T-helper 2 cell (primary cell): ENCODE data around the gene GABRA1.

Experiments used
- DNase-seq, 5 experiments: peaks; one replicate each; pipeline versions ENCODE4 v3.0.0 to v3.0.0-alpha.2; 2012 to 2022
- total RNA-seq, 2 donors: gene quantifications; one replicate each; lab custom pipeline; 2026; lab: John Stamatoyannopoulos, UW

GABRA1 gene
- 0 reads per million in 2 donors for total RNA-seq

DNA sequence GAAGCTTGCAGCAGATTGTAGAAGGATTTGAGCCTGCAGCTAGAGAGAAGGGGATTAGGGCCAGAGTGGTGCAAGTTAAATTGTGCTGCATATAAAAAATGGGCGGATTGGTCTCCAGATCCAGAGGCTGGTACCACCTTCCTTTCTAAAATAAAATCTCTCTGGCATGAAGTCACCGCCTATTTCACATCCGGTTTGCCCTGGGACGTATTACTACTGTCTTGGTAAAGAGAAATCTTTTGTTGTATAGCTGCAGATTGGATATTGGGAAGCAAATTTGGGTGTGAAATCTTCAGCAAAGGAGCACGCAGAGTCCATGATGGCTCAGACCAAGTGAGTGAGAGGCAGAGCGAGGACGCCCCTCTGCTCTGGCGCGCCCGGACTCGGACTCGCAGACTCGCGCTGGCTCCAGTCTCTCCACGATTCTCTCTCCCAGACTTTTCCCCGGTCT, at the start of gene GABRA1:
Gene GABRA1 (plus strand): TSS at position 180 of the 451 bp plus-strand sequence. CDS start 2,691 bp downstream, outside the sequence.
- no peak for DNase-seq

DNA sequence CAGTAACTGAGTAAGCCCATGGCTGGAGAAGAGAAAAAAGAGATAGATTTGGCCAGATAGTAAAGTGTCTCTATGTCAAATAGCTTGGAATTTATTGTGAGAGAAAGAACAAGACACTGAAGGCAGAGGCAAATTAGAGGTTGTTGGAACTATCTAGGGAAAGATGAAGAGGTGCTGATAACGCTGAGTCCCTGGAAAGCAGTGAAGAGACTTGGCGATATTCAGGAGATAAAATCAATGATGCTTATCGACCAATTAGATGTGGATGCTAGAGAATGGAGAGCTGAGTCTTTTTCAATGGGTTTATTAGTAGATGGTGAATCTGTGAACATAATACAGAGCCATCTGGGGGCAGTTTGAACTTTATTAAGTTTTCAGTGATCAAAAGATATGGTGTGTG, 48.6 kb upstream of the GABRA1 start:
- no peak for DNase-seq

DNA sequence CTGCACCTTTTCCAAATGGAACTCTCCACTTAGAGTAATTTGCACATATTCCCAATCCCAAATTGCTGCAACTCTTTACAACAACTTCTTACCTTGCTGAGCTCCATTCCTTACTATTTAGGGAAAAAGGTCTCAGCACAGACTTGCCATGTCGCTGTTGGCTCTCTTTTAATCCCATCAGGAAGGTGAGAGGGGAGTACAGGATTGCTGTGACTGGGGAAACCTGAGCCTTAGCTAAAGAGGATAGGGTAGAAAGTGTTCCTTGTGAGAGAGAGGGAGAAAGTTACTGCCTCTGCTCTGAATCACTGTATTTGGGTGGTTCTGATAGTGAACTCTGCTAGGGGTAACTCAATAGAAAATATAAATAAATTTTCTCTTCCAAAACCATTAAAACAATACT, 43.7 kb upstream of the GABRA1 start:
- DNase-seq, result no peak

DNA sequence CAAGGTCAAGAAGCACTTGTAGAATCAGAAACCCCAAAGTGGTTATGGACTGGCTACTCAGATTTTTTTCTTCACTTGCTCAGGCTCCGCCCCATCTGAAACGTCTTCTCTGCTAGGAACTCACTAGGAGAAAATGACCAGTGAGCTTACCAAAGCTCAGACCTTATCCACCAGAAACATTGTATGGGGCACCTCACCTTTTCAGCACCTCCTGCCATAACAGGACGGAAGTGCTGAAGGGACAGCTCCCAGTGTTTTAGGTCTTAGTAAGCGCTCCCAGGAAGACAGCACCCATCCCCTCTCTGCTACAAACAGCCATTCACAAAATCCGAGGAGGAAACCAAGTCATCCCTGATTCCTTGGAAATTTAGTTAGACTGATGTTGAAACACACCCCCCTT, 1.2 kb upstream of the GABRA1 start:
- DNase-seq, result peak in 1 of 5 experiments; percentile 22

DNA sequence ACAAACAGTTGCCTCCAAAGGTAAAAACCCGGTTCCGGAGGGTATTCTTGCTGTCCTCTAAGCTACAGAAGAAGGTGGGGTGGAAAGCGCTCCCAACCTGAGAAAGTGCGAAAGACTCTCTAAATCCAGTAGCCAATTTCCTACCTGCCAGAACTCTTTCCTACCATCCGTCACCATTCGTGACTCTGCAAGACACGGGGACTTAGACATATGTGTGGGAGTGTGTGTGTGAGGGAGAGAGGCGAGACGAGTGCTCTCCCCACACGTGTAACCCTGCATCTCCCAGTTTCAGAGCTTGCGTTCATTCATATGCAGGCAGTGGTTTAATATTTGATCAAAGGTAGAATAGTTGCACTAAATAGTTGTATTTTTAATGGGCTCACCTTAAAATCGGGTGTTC, 473 bp upstream of the GABRA1 start:
- no peak for DNase-seq

DNA sequence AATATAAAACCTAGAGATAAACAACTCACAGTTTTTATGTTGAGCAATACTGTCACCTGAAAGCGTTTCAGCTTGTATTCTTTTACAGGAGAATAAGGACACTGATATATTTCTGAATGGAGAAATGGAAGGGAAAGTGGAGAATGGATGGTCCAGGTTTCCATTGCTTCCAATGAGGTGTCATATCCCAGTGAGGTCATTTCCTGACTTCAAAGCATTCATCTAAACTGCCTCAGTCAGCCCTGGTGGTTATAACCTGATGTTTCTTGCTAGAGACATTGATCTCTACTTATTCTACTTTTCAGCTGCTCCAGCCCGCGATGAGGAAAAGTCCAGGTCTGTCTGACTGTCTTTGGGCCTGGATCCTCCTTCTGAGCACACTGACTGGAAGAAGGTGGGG, 2.6 kb downstream of the GABRA1 start:
- DNase-seq, result no peak

DNA sequence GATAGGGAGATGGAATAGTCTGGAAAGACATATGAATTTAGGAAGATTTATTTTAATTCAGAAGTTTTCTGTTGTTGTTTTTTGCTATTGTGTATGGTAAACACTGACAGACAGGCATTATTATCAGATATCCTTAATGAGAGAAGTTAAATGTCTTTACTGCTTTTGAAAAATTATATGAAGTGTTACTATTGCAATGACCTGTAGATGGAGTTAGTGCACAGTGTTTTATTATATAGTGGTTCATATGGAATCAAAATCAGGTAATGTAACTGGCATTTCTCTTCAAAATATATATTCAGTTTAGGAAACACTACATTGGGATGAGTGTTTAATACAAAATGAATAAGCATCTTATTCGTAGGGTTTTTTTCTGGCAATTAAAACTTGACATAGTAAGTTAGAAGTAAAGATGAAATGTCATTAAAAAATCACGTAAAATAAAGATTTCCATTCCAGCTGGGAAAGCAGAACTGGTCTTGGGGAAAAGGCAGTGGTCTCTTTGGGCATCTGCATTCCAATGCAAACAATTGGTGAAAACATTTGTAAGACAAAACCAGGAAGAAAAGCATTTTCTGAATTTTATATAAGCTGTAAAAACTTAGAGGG, 3.9 kb downstream of the GABRA1 start:
- no peak for DNase-seq

DNA sequence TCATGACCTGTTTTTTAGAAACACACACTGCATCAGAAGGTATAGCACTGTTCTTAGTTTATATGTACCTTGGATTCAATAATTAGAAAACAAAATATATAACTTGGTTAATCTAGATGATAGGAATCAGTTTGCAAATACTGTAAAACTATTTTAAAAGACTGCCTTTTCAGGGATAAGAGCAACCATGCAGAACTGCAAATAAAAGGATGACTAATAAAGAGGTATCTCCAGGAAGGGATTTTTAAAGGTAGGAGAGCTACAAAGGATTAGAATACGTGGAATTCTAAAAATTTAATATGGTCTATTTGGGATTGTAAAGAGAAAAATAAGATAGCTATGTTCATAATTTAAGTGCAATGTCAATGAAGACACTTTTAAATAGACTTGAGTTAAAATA, 9.4 kb downstream of the GABRA1 start:
- no peak for DNase-seq

DNA sequence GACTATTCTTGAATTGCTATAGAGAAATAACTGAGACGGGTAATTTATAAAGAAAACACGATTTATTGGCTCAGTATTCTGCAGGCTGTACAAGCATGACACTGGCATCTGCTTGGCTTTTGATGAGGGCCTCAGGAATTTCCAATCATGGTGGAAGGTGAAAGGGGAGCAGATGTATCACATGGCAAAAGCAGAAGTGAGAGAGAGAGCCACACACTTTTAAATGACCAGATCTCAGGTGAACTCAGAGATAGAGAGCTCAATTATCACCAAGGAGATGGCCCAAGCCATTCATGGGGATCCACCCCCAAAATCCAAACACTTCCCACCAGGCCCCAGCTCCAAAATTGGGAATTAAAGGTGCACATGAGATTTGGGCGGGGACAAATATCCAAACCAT, 15.3 kb downstream of the GABRA1 start:
- DNase-seq, result no peak

DNA sequence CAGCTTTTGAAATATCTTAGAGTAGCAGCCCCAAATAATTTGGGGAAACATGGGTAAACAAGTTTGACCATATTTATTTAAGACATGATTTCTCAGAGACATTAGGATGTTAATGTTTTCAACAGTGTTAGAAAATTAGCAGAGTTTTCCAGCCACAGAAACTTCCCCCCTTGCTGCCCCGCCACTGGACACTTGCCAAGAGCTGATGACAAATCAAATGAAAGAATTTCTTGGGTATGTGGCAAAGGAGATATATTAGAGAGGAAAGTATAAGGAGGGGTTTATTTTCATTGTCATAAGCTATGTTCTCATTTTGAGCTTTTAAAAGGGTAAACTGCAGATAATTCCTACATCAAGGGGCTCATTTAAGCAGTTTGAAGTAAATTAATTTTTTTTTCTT, 15.9 kb downstream of the GABRA1 start:
- no peak for DNase-seq

DNA sequence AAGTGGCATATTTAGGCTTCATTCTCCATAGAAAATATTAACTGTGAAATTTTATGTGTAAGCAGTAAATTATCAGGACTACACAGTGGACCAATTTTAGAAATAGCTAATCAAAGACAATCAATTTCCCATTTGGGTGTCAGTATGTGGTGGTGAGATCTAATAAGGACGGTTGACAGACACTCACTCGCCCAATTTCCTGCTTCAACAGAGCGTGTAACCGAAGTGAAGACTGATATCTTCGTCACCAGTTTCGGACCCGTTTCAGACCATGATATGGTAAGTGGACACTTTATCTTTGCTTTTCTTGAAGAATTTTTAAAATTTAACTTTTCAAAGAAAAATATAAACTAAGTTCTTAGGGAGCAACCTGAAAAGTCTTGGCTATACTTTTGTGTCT, 17.6 kb downstream of the GABRA1 start:
- no peak for DNase-seq

DNA sequence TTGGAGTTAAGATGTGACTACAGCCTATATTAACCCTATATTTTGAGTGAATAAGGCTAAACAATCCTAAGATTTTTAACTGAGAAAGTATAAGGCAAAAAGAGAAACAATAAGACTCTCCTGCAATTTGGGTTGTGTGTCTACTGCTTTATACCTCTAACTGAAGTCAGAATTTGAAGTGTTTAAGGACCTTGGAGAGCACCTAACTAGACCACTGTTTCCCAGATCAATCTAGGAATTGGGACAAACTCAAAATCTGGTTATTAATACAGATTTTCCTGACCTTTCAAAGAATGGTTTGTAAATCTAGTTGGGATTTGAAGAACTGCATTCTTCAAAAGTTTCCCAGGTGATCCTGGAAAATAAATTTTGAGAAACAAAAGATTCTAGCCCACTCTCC, 42.1 kb downstream of the GABRA1 start:
- no peak for DNase-seq

DNA sequence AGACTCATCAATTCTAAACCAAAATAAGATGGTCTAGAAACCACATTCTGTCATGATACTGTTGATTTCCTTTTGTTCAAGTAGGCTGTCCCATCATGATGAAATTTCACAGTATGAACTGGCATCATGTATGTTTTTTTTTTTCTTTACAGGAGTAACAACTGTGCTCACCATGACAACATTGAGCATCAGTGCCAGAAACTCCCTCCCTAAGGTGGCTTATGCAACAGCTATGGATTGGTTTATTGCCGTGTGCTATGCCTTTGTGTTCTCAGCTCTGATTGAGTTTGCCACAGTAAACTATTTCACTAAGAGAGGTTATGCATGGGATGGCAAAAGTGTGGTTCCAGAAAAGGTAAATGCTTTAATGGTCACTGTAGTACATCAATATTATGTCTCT, 47.6 kb downstream of the GABRA1 start:
- no peak for DNase-seq

DNA sequence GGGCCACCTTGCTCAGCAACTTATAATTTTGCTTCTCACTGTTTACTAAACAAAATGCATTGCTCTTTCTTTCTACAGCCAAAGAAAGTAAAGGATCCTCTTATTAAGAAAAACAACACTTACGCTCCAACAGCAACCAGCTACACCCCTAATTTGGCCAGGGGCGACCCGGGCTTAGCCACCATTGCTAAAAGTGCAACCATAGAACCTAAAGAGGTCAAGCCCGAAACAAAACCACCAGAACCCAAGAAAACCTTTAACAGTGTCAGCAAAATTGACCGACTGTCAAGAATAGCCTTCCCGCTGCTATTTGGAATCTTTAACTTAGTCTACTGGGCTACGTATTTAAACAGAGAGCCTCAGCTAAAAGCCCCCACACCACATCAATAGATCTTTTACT, 49.1 kb downstream of the GABRA1 start:
- DNase-seq, result no peak

DNA sequence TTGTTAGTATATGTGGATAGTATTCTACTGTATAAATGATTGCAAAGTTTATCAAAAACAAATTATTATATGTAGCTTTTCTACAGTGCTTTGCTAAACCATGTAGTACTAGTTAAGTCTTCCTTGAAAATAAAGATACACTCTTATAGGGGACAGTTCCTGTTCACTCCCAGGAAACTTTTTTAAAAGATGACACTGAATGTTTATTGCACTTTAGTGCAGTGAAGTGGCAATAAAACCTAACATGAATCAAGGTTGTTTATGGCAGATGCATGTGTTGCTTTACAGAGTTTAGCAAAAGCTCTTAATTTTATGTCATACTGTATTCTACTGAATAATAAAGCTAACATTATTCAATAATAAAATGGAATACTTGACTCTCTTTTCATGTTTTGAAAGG, 51.7 kb downstream of the GABRA1 start:
- DNase-seq, result no peak

DNA sequence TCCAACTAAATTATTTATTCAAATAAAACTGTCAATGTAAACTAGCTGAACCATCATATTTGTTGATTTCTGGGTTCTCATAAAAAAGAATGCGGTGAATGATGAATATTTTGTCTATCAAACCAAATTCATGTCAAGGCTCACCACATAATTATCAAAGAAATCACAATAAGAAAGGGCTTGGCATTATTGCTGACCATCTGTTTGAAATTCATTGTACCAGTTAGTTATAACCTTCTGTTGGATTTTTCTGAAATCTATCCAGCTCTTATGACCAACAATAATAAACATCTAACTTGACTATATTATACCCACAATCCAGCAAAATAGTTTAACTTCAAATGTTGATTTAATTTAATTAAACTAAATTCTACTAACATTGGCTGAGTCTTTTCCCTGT, 53.1 kb downstream of the GABRA1 start:
- DNase-seq, result no peak

DNA sequence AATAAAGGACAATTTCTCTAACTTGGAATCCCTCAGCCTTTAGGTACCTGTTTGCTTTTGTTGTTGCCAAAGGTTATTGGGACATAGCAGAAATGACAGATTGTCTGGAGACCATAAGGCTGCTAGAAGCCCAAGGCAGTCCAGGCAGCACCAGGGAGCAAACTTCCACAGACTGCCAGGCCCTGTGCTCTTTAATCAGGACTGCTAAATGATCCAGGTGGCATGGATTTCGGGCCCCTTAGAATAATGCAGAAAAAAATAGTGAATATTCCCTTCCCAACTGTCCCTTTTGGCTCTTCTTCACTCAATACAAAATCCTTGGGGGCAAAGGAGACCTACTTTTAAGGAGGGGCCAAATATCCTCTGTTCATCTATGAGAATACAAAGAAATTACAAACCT, 73.9 kb downstream of the GABRA1 start:
- no peak for DNase-seq

DNA sequence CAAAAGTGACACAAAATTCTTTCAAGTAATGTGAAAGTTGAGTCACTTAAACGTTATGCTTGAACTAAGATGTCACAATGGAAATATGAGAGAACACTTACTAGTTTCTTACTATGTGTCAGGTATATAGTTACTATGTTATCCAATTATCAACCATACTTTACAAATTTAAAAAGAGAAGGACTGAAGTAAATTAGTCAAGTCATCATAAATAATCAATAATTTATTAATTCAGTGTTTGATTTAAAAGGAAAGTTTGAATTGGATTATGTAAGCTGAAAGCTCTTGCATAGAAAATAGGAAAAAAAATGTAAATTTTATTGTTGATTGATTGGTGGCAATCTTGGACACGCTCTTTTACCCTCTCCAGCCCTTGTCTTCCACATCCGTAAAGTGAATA, 76.3 kb downstream of the GABRA1 start:
- DNase-seq, result no peak

DNA sequence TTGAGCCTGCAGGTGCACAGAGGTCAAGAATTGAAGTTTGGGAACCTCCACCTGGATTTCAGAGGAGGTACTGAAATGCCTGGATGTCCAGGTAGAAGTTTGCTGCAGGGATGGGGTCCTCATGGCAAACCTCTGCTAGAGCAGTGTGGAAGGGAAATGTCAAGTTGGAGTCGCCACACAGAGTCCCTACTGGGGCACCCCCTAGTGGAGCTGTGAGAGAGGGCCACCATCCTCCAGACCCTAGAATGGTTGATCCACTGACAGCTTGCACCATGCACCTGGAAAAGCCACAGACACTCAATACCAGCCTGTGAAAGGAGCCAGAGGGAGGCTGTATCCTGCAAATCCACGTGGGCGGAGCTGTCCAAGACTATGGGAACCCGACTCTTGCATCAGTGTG, 78.0 kb downstream of the GABRA1 start:
- DNase-seq, result peak in 1 of 5 experiments; percentile 2

DNA sequence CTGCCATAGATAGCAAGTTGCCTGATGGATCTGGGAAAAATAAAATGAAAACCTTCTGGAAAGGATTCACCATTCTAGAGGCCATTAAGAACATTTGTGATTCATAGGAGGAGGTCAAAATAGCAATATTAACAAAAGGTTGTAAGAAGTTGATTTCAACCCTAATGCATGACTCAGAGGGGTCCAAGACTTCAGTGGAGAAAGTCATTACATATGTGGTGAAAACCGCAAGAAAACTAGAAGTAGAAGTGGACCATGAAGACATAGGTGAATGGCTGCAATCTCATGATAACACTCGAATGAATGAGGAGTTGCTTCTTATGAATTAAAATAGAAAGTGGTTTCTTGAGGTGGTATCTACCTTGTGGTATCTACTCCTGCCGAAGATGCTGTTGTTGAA, 86.6 kb downstream of the GABRA1 start:
- DNase-seq, result no peak

DNA sequence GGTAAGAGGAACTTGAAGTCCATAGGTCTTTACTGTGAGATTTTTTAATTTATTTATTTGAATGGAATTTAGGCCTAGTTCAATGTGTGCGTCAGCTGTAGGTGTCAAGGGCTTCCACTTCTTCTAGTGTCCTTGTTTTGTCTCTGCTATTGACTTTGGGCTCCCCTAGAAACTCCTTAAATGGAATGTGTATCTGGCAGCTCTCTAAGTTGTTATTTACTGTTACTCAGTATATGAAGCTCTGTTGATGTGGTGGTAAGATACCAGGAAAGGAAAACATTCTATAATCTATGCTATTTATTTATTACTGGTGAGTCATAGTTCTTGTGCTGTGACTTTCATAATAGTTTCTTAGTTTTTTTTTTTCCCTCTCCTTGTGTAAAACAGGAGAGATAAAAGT, 97.1 kb downstream of the GABRA1 start:
- no peak for DNase-seq

DNA sequence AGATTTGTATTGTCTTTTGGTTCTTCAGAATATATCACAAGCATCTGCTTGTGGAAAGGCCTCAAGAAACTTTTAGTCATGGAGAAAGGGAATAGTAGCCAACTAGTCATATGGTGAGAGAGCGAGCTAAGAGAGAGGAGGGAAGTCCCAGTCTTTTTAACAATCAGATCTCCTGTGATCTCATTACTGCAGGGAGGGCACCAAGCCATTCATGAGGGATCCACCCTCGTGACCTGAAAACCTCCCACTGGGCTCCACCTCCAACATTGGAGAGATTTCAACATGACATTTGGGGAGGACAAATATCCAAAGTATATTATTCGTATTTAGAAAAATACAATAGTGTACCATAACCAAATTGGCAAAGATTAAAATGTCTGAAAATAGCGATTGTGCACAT, 99.0 kb downstream of the GABRA1 start:
- DNase-seq, result no peak
